Motor neuron (in vitro differentiated cells): ENCODE data around the gene F5. TPM values are rescaled to one million over a fixed set of nuclear protein-coding genes. Genes with fewer than 3 reads are reported as not detected.

Source experiments
- ATAC-seq, 8 experiments: fragments of 200-7000 bp; cut with Tn5 transposase; replicated peaks in 6 of 8; 2 replicates each; pipeline ENCODE4 v1.8.0; 2021; ENCODE audit warnings: mild to moderate bottlenecking in 8 of 8, moderate library complexity in 8 of 8
- H3K27ac ChIP-seq, 2 donors: fragments of 250-450 bp; sonication (Bioruptor Pico); 2 replicates each; pipeline ENCODE4 v1.9.0; 2021; ENCODE audit warnings: antibody characterized with exemption in 2 of 2, mild to moderate bottlenecking in 2 of 2, moderate library complexity in 1 of 2
- H3K4me1 ChIP-seq, 2 donors: fragments of 250-450 bp; sonication (Bioruptor Pico); replicated peaks in 1 of 2; 2 replicates each; pipeline ENCODE4 v1.6.1; 2021; ENCODE audit warnings: antibody characterized with exemption in 2 of 2, mild to moderate bottlenecking in 2 of 2, moderate library complexity in 1 of 2
- H3K4me3 ChIP-seq, 5 donors: fragments of 250-450 bp; sonication (Bioruptor Pico); 2 replicates each; pipeline ENCODE4 v1.9.0; 2021; ENCODE audit warnings: antibody characterized with exemption in 5 of 5, mild to moderate bottlenecking in 5 of 5, moderate library complexity in 4 of 5
- WGBS, 10 experiments: fragments of 450-650 bp; shearing (Covaris generic); methylation state at CpG; one replicate each; pipeline ENCODE4 v1.0.0; 2022; 5-methylcytosine and 5-hydroxymethylcytosine counted together
- in situ Hi-C, 9 experiments: fragments of 400-800 bp; cut with MboI; loops; one replicate each; pipeline ENCODE4 v1.15.0; 2021; ENCODE audit warnings: low sequenced_read_pairs in 9 of 9, low pct_unique_long_range_greater_than_20kb in 2 of 9; ENCODE audit not compliant: unreplicated experiment in 9 of 9
- total RNA-seq, 8 experiments: library from RNA; unstranded; fragments of 300-600 nt; gene quantifications; 2 replicates each; pipeline versions ENCODE4 v1.2.3 to v1.2.4, GENCODE V29; 2022

Gene F5
- total RNA-seq, 8 experiments from 2014 or later = 0.07 to 30.1 (median 0.20) TPM; not detected in 1

DNA sequence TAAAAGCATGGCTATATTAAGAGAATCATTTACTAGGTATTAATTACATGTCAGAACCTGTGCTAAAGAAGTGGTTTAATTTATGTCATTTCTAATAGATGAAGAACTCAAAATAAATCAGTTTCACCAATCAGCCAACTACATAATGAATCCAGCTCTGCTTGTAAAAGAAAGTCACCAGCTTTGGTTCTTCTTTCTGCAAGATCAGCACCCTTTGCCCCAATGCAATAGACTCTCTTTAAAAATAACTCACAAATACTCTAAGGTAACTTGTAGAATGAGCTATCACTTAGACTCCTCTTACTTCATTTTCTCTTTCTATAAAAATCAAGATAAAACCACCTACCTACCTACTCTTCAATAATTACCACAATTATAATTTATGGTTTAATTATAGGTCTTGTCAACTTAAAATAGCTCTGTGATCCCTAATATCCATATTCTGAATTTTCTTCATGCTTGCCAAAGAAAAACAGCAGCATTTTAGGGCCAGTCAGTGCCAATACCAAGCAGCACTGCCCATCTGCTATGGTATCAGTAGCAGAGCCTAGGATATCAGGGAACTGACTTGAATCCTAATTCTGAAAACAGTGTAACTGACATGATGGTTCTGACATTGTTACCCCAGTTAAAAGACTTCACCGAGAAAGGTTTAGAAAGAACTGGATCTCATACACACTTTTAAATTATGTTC is 111.8 kb downstream of the F5 start:
- in situ Hi-C loops = loop anchor here in 1 of 9 experiments (10.0 kb wide), 1 partner anchor 70 kb away; no protein-coding TSS in a partner anchor
- Histone ChIP-seq H3K27ac (no peak overlapping the region), H3K4me1 (peaks cover 0 to 1% of the 10 kb centered on the region in 2 donors), H3K4me3 (no peak overlapping the region)
- ATAC-seq = peak in 3 of 8 experiments; percentile 32 to 66 (median 52)
- 29 to 100% (median 89%) methylated on average over 1 of the region's 1 CpG; no CpG with 5 or more reads in 2 of the 10 experiments for WGBS, 10 experiments

DNA sequence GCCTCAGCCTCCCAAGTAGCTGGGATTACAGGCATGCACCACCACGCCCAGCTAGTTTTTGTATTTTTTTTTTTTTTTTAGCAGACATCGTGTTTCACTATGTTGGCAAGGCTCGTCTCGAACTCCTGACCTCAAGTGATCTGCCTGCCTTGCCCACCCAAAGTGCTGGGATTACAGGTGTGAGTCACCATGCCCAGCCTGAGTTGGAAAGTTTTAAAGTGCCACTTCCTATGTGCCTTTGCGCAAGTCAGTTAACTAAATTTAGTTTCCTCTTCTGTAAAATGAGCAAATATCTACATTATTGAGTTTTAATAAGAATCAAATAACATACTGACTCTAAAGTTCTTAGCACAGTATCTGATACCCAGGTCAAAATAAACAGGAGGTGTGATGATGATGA is 112.9 kb downstream of the F5 start:
- no peak for ATAC-seq
- in situ Hi-C loops = loop anchor here in 1 of 9 experiments (10.0 kb wide), 1 partner anchor 71 kb away; no protein-coding TSS in a partner anchor
- 86 to 100% (median 92%) methylated on average over 2 to 5 of the region's 5 CpGs; no CpG with 5 or more reads in 2 of the 10 experiments for WGBS, 10 experiments

DNA sequence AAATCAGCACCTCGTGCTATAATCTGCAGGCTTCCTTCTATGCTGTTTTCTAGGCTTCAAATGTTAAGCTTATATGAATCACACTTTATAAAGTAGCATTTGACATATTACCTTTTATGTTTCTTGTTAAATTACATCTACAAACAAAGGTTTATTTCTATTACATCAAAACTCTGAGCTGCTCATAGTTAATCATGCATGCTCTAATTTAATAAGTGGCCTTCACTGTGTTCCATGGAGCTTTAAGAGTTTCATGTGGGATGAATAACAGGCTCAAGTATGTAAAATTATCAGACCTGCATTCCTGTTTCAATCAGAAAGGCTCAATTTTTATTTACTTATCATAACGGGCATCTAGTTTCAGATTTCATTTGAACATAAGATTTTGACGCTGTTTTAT is 113.5 kb downstream of the F5 start:
- WGBS, 10 experiments = 83 to 100% (median 95%) methylated on average over 2 to 3 of the region's 3 CpGs
- Histone ChIP-seq H3K4me1 (no peaks in the 10 kb centered on the region), H3K4me3 (no peak overlapping the region), H3K27ac (no peak overlapping the region)
- no peak for ATAC-seq
- in situ Hi-C loops = loop anchor here in 1 of 9 experiments (10.0 kb wide), 1 partner anchor 72 kb away; no protein-coding TSS in a partner anchor

More for the DNA sequence above, 112.9 kb downstream of the F5 start:
- Histone ChIP-seq H3K4me1 (no peaks in the 10 kb centered on the region), H3K4me3 (no peak overlapping the region), H3K27ac (no peak overlapping the region)

DNA sequence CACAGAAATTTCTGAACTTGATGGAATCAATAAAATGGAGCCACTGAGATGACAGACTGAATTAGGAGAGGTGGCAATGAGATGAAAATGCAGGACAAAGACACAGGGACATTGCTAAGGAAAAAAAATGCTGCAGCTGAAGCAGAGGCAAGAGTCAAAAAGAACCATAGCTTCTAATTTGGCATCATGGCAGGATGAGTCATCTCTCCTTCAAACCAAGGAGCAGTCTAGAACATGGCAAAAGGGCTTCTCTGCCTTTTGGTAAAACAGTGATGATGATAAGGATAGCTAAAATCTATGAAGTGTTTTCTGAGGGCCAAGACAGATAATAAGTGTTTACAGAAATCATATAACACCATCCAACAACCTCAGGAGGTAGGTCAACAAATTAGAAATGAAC is 117.3 kb downstream of the F5 start:
- in situ Hi-C loops = loop anchor here in 1 of 9 experiments (10.0 kb wide), 1 partner anchor 76 kb away; no protein-coding TSS in a partner anchor
- ATAC-seq = no peak
- Histone ChIP-seq H3K27ac (no peak overlapping the region), H3K4me1 (no peaks in the 10 kb centered on the region), H3K4me3 (no peak overlapping the region)

DNA sequence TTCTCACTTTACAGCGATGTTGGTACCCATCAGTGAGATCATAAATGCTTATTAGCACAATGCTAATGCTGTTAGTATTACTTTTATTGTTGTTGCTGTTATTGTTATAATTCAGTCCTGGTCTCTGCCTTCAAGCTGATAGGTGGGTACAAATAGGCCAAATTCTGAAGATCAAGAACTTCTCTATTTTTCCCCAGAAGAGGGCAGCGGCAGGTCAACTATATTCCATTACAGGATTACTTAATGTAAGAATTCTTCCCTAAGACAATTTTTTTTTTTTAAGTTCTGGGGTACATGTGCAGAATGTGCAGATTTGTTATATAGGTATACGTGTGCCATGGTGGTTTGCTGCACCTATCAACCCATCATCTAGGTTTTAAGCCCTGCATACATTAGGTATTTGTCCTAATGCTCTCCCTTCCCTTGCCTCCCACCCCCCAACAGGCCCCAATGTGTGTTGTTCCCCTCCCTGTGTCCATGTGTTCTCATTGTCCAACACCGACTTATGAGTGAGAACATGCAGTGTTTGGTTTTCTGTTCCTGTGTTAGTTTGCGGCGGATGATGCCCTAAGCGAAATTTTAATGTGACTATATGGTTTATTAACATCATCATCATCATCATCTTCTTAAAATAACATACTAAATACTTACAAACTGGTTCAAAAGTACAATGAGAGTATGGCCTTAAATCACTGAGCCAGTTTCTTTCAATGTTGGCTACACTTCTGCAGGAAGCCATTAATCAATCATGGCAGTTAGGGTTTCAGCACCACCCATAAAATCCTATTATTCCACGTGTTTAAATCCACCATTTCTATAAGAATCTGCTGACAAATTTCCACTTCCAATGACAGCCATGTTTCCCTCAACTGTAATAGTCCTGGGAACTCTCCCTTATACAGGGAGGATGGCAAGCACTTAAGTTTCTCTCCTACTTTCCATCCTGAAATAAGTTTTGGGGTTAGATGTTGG is 119.7 kb downstream of the F5 start:
- Histone ChIP-seq H3K4me3 (no peak overlapping the region), H3K27ac (no peak overlapping the region), H3K4me1 (no peaks in the 10 kb centered on the region)
- ATAC-seq = peak in 3 of 8 experiments; percentile 61 to 68 (median 62)
- in situ Hi-C loops = loop anchor here in 1 of 9 experiments (10.0 kb wide), 1 partner anchor 78 kb away; no protein-coding TSS in a partner anchor
- 36 to 100% (median 85%) methylated on average over 1 to 7 of the region's 8 CpGs for WGBS, 10 experiments

DNA sequence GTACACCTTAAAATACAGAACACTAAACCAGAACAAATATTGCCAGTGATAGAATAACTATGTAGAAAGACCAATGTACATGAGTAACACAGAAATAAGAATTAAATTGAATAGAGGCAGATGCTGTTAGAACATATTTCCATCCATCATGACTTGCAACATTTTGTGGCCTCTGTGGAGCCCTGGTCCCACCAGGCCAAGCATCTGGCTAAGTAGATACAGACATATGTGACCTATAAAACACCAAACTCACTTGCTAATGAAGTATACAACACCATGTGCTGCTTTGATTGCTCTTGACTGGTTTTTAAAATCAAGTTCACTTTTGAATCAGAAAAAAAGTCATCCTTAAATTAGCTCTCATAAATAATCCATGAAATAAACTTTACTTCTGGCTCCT is 121.0 kb downstream of the F5 start:
- Histone ChIP-seq H3K4me1 (no peaks in the 10 kb centered on the region), H3K4me3 (no peak overlapping the region), H3K27ac (no peak overlapping the region)
- in situ Hi-C loops = loop anchor here in 1 of 9 experiments (10.0 kb wide), 1 partner anchor 80 kb away; no protein-coding TSS in a partner anchor
- no peak for ATAC-seq

Other genes starting within 250 kb of the F5 start
- 100 to 1,000 TPM in 1 of 8 experiments, 10 to 100 TPM in 7; 14.2 to 111 (median 71.9) TPM for gene NME7, start 218.7 kb downstream of the F5 start, total RNA-seq
- 10 to 100 TPM; 24.8 to 71.0 (median 39.6) TPM for gene BLZF1, start 218.3 kb downstream of the F5 start, total RNA-seq
- 10 to 100 TPM in 5 of 8 experiments, 1 to 10 TPM in 1, under 1 TPM in 2; 0.20 to 37.4 (median 27.3) TPM for gene CCDC181, start 159.0 kb downstream of the F5 start, total RNA-seq
- gene SLC19A2, start 100.5 kb downstream of the F5 start, total RNA-seq = 10 to 100 TPM in 6 of 8 experiments, 1 to 10 TPM in 2; 8.6 to 20.8 (median 13.5) TPM
- 1 to 10 TPM in 2 of 8 experiments, under 1 TPM in 2, not detected in 4; 0.10 to 2.6 (median 0.61) TPM for gene SELP, start 43.6 kb upstream of the F5 start, total RNA-seq
- 10 to 100 TPM in 1 of 8 experiments, under 1 TPM in 3, not detected in 4; 0.41 to 28.3 (median 0.67) TPM for gene SELL, start 125.1 kb upstream of the F5 start, total RNA-seq
- under 1 TPM in 3 of 8 experiments, not detected in 5; 0.08 to 0.47 (median 0.21) TPM for gene SELE, start 147.6 kb upstream of the F5 start, total RNA-seq
- 10 to 100 TPM in 3 of 8 experiments, 1 to 10 TPM in 5; 6.5 to 17.0 (median 9.3) TPM for gene METTL18, start 208.4 kb upstream of the F5 start, total RNA-seq